Neural crest cell (in vitro differentiated cells): ENCODE measurements around the gene NDC1. TPM values are rescaled to one million over a fixed set of nuclear protein-coding genes. Genes with fewer than 3 reads are reported as not detected.

Source experiments
- DNase-seq: peaks from one replicate; pipeline ENCODE4 v3.0.0; 2021; ENCODE audit warnings: low read depth, mixed read lengths, low spot score
- H3K27ac Mint-ChIP-seq: one replicate; pipeline ENCODE4 v1.8.0; 2021; ENCODE audit warnings: mild to moderate bottlenecking, mixed read lengths; ENCODE audit not compliant: unreplicated experiment
- H3K27me3 Mint-ChIP-seq: 2 replicates; pipeline ENCODE4 v1.8.0; 2021; ENCODE audit warnings: low read depth, mild to moderate bottlenecking, mixed read lengths
- H3K36me3 Mint-ChIP-seq: 2 replicates; pipeline ENCODE4 v1.8.0; 2021; ENCODE audit warnings: low read depth, mild to moderate bottlenecking, mixed read lengths
- H3K4me1 Mint-ChIP-seq: 2 replicates; pipeline ENCODE4 v1.8.0; 2021; ENCODE audit warnings: mixed read lengths
- H3K4me3 Mint-ChIP-seq: one replicate; pipeline ENCODE4 v1.8.0; 2021; ENCODE audit warnings: mild to moderate bottlenecking, mixed read lengths
- H3K9me3 Mint-ChIP-seq: 2 replicates; pipeline ENCODE4 v1.8.0; 2021; ENCODE audit warnings: mixed read lengths
- total RNA-seq: library from RNA; stranded (reverse); gene quantifications from 2 replicates; pipeline ENCODE4 v1.2.1, GENCODE V29; 2021
- TF ChIP-seq, protein P1 (sequence below): fragments of 200-600 bp; sonication (generic); conservative IDR thresholded peaks from 2 replicates; pipeline ENCODE4 v1.5.0; 2021; ENCODE audit warnings: antibody characterized with exemption, mild to moderate bottlenecking

NDC1 gene
- total RNA-seq, 1 donor from 2014 or later: 47.3 TPM

DNA sequence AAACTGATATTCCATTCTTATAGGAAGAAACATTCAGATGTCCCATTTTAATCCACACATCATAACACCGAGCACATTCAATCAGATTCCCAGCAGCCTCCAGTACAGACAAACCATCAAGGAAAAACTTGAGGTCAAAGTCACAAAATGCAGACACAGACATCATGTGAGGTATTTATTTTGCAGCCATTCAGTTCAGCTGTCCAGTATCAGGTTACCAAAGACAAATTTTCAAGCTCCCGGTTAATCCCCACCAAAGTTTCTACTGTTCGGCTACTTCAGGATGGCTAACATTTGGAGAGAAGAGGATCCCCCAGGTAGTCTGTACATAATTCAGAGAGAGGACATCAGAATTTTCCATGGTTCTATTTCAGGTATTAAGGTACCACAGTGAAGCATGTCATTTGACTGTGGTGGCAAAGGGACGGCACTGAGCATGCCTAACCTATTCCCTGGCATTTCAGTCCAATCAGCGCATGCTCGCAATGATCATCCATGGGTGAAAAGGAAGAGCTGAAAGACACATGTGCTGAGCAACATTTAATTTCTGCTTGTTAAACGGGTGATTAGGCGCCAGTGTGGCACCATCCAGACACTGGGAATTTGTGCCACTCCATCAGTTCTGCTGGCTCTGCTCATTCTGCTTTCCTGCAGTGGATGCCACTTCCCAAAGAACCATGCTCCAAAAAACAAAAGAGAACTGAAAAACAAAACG lies 13.6 kb upstream of the NDC1 start:
- no peaks in the 10 kb centered on the region for H3K27me3 Mint-ChIP-seq
- H3K27ac Mint-ChIP-seq: no peak overlapping the region
- H3K9me3 Mint-ChIP-seq: peaks cover 7% of the 10 kb centered on the region
- no peak overlapping the region for H3K4me3 Mint-ChIP-seq
- H3K4me1 Mint-ChIP-seq: peaks cover 13% of the 10 kb centered on the region
- TF ChIP-seq, protein P1, sequence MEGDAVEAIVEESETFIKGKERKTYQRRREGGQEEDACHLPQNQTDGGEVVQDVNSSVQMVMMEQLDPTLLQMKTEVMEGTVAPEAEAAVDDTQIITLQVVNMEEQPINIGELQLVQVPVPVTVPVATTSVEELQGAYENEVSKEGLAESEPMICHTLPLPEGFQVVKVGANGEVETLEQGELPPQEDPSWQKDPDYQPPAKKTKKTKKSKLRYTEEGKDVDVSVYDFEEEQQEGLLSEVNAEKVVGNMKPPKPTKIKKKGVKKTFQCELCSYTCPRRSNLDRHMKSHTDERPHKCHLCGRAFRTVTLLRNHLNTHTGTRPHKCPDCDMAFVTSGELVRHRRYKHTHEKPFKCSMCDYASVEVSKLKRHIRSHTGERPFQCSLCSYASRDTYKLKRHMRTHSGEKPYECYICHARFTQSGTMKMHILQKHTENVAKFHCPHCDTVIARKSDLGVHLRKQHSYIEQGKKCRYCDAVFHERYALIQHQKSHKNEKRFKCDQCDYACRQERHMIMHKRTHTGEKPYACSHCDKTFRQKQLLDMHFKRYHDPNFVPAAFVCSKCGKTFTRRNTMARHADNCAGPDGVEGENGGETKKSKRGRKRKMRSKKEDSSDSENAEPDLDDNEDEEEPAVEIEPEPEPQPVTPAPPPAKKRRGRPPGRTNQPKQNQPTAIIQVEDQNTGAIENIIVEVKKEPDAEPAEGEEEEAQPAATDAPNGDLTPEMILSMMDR: no peak
- peaks cover 34% of the 10 kb centered on the region for H3K36me3 Mint-ChIP-seq
- no peak for DNase-seq

DNA sequence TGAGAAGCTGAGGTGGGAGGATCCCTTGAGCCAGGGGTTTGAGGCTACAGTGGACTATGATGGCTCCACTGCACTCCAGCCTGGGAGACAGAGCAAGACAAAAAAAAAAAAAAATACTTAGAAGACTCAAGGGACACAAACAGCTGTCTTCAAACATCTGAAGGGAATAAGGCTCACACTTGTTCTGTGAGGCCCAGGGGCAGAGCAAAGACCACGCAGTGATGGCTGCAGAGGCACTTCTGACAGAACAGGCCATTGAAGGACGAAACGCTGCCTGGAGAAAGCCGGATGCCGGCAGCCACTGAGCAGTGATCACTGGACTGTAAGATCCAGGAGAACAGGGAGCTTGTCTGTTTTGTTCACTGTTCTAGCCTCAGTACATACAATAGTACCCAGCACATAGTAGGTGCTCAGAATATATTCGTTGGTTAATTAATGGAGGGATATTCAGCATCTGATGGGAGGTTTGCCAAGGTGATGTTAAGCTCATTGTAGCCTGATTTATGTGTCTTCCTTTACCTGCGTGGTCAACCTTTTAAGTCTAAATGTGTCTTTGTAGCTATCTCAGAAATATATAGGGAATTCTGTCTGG lies 12.1 kb upstream of the NDC1 start:
- Mint-ChIP-seq H3K4me3 (peak overlapping the region; percentile 56), H3K9me3 (peaks cover 8% of the 10 kb centered on the region), H3K36me3 (peaks cover 34% of the 10 kb centered on the region), H3K4me1 (peaks cover 13% of the 10 kb centered on the region), H3K27ac (peak overlapping the region; percentile 37), H3K27me3 (no peaks in the 10 kb centered on the region)
- DNase-seq: peak; percentile 17
- TF ChIP-seq, protein P1: no peak

DNA sequence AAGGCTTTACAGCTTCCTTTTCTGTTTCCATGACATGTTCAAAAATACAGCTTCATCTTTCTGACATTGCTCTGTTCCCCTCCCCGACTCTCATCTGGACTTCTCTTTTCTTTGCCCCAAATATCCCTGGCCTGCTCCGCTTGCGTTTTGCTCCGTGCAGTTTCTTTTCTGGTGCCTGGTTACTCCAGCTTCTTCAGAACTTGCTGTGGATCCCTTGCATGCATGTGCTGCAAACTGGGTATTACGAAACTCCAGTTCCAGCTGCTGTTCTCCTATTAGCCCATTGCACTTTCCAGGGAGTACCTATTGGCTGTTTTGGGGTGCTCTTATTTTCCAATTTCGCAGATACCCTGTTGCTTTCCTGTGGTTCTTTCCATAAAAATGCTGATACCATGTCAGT lies 9.9 kb upstream of the NDC1 start:
- H3K4me1 Mint-ChIP-seq: peaks cover 13% of the 10 kb centered on the region
- DNase-seq: no peak
- H3K9me3 Mint-ChIP-seq: peaks cover 12% of the 10 kb centered on the region
- no peak overlapping the region for H3K4me3 Mint-ChIP-seq
- no peak overlapping the region for H3K27ac Mint-ChIP-seq
- TF ChIP-seq, protein P1: no peak
- H3K27me3 Mint-ChIP-seq: no peaks in the 10 kb centered on the region
- peaks cover 26% of the 10 kb centered on the region for H3K36me3 Mint-ChIP-seq

DNA sequence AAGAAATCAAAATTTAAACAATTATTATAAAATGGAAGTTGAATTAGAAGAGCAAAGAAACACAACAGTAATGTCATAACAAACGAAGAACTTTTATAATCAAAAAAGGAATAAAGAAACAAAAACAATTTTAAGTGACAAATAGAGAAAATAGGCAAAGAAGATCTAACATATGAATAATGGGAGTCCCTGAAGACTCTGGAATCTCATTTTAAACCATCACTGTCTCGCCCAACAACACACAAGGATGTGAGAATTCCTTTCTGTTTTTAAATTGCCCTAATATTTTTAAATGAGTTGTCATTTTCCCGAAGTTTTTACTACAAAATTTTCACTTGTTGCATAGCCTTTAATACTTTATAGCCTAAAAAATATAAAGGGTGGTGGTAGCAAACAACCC lies 4.3 kb upstream of the NDC1 start:
- Mint-ChIP-seq H3K27me3 (no peaks in the 10 kb centered on the region), H3K9me3 (peaks cover 6% of the 10 kb centered on the region), H3K27ac (no peak overlapping the region), H3K4me3 (no peak overlapping the region), H3K36me3 (peaks cover 2% of the 10 kb centered on the region), H3K4me1 (peaks cover 13% of the 10 kb centered on the region)
- TF ChIP-seq, protein P1: no peak
- DNase-seq: no peak

DNA sequence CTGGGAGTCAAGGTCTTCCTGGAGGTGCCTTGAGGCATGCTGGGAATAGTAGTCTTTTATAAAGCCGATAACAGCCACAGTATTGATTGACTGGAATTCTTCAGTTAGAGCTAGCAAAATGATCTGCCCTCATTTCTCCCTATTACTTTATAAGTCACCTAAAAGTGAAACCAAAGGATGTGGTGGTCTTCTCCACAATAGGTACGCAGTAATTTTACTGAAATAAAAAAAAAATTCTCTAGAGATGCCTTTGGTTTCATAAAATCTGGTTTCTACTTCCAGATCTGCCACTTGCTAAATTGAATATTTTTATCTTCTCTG lies 518 bp upstream of the NDC1 start:
- no peaks in the 10 kb centered on the region for H3K27me3 Mint-ChIP-seq
- peak overlapping the region; percentile 100 for H3K27ac Mint-ChIP-seq
- H3K4me1 Mint-ChIP-seq: peaks cover 30% of the 10 kb centered on the region
- peaks cover 4% of the 10 kb centered on the region for H3K36me3 Mint-ChIP-seq
- DNase-seq: no peak
- H3K4me3 Mint-ChIP-seq: peak overlapping the region; percentile 100
- H3K9me3 Mint-ChIP-seq: peaks cover 3% of the 10 kb centered on the region
- TF ChIP-seq, protein P1: no peak
